IPS-18a (cell line): Measurements from ENCODE around the gene PLA2G2F.

Experiments
- H3K27ac ChIP-seq: one replicate; pipeline ENCODE4 v1.5.1; 2013; ENCODE audit warnings: low read length
- H3K27me3 ChIP-seq: one replicate; pipeline ENCODE4 v1.6.1; 2013; ENCODE audit warnings: mild to moderate bottlenecking, low read length; ENCODE audit not compliant: control insufficient read depth, insufficient read depth
- H3K36me3 ChIP-seq: one replicate; pipeline ENCODE4 v1.6.1; 2013; ENCODE audit warnings: low read depth, low read length; ENCODE audit not compliant: control insufficient read depth
- H3K4me1 ChIP-seq: one replicate; pipeline ENCODE4 v1.6.1; 2013; ENCODE audit warnings: low read depth, low read length; ENCODE audit not compliant: control insufficient read depth
- H3K4me3 ChIP-seq: one replicate; pipeline ENCODE4 v1.5.1; 2013; ENCODE audit warnings: low read length
- H3K9ac ChIP-seq: one replicate; pipeline ENCODE4 v1.6.1; 2013; ENCODE audit warnings: mild to moderate bottlenecking, low read length, moderate library complexity
- H3K9me3 ChIP-seq: one replicate; pipeline ENCODE4 v1.6.1; 2013; ENCODE audit warnings: low read depth, low read length; ENCODE audit not compliant: control insufficient read depth

The PLA2G2F gene, protein sequence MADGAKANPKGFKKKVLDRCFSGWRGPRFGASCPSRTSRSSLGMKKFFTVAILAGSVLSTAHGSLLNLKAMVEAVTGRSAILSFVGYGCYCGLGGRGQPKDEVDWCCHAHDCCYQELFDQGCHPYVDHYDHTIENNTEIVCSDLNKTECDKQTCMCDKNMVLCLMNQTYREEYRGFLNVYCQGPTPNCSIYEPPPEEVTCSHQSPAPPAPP

DNA sequence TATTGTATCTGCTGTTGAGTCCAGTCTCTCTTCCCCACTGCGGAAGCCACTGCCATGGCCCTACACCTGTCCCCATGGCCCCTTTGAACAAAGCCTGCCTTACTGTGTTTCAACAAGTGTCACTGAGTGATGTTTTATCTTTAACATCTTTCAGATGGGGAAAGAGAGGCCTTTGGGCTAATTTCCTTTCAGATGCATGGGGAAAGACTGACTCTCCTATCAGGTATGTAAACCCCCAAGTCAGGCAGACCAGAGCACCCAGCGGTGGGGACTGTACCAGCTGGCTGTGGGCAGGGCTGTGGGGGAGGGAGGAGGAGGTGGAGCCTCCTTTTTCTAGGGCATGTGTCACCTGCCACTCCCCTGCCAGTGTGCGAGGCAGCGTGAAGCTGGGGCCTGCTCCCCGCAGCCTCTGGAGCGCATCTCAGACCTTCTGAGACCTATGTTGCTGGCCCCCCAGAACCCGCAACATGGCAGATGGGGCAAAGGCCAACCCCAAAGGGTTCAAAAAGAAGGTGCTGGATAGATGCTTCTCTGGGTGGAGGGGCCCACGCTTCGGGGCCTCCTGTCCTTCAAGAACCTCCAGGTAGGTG is at the start of gene PLA2G2F:
PLA2G2F (plus strand) TSS at position 363 of the 590 bp plus-strand sequence; CDS start at position 468, 105 bp downstream.
- Histone ChIP-seq H3K4me3 (no peak within 1 kb of the TSS), H3K36me3 (no peaks in the 10 kb centered on the region), H3K4me1 (no peaks in the 10 kb centered on the region), H3K27me3 (no peaks in the 10 kb centered on the region), H3K27ac (no peak within 1 kb of the TSS), H3K9me3 (no peaks in the 10 kb centered on the region), H3K9ac (no peak within 1 kb of the TSS)

DNA sequence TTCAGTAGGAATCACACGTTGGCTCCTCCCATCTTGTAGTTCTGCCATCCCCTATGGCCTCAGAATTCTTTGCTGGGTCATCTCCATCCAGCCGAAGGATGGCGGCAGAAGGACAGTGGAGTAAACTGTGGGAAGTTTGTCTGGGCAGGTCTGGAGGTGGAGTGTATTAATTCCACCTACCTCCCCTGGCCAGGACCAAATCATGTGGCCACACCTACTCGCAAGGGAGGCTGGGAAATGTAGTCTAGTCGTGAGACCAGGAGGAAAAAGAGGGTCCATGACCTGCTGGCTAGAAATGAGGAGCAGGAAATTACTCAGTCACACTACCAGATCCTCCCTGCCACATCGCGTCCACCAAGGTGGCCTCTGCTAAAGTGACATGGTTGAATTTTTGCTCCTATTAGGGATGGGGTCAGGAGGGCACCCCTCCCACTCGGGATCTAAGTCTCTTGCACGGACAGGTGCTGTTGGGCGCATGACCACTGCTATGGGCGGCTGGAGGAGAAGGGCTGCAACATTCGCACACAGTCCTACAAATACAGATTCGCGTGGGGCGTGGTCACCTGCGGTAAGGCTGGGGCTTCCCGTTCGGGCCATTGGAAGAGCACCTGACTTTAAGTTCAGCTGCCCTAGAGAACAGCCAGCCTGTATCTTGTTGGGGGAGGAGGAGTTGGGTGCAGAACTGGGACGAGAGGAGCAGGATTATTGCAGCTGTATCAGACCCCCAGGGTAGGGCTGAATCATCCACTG is 49.6 kb upstream of the PLA2G2F start:
- Histone ChIP-seq H3K9ac (no peak overlapping the region), H3K9me3 (no peaks in the 10 kb centered on the region), H3K4me3 (no peak overlapping the region), H3K4me1 (no peaks in the 10 kb centered on the region), H3K27me3 (no peaks in the 10 kb centered on the region), H3K27ac (no peak overlapping the region), H3K36me3 (no peaks in the 10 kb centered on the region)

DNA sequence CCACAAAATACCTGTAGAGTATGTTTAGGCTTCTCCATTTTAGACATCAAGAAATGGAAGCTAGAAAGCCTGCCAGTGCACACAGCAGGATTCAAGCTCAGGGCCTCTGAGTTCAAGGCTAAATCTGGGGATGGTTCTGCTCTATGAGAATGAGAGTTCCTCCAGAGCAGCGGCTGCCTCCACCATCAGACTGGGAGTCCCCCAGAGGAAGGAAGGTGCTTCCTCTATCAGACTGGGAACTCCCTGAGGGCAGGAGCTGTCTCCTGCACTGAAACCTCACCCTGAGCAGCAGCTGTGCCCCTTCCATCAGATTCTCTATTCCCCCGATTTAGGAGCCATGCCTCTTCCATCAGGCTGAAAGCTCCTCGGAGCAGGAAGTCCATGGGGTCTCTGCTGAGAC is 49.0 kb upstream of the PLA2G2F start:
- no peak overlapping the region for H3K27ac ChIP-seq
- no peak overlapping the region for H3K4me3 ChIP-seq
- no peaks in the 10 kb centered on the region for H3K27me3 ChIP-seq
- no peaks in the 10 kb centered on the region for H3K4me1 ChIP-seq
- H3K36me3 ChIP-seq = no peaks in the 10 kb centered on the region
- H3K9me3 ChIP-seq = no peaks in the 10 kb centered on the region
- H3K9ac ChIP-seq = no peak overlapping the region

DNA sequence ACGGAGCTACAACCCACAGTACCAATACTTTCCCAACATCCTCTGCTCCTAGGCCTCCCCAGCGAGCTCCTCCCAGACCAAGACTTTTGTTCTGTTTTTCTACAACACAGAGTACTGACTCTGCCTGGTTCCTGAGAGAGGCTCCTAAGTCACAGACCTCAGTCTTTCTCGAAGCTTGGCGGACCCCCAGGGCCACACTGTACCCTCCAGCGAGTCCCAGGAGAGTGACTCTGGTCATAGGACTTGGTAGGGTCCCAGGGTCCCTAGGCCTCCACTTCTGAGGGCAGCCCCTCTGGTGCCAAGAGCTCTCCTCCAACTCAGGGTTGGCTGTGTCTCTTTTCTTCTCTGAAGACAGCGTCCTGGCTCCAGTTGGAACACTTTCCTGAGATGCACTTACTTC is 48.5 kb upstream of the PLA2G2F start:
- no peak overlapping the region for H3K27ac ChIP-seq
- peaks cover 2% of the 10 kb centered on the region for H3K9me3 ChIP-seq
- no peak overlapping the region for H3K9ac ChIP-seq
- H3K36me3 ChIP-seq = no peaks in the 10 kb centered on the region
- no peaks in the 10 kb centered on the region for H3K4me1 ChIP-seq
- H3K27me3 ChIP-seq = no peaks in the 10 kb centered on the region
- no peak overlapping the region for H3K4me3 ChIP-seq

DNA sequence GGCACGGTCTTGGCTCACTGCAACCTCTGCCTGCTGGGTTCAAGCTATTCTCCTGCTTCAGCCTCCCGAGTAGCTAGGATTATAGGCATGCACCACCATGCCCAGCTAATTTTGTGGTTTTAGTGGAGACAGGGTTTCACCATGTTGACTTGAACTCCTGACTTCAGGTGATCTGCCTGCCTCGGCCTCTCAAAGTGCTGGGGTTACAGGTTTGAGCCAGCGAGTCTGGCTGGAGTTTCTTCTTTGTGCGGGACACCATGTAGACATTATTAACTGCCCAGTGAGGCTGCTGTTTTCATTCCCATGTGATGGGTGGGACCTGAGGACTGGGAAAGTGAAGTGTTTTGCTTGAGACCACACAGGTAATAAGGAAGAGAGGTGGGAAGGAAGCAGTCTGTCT is 45.8 kb upstream of the PLA2G2F start:
- no peak overlapping the region for H3K27ac ChIP-seq
- peaks cover 21% of the 10 kb centered on the region for H3K9me3 ChIP-seq
- no peaks in the 10 kb centered on the region for H3K36me3 ChIP-seq
- no peak overlapping the region for H3K4me3 ChIP-seq
- H3K4me1 ChIP-seq = no peaks in the 10 kb centered on the region
- H3K27me3 ChIP-seq = no peaks in the 10 kb centered on the region
- H3K9ac ChIP-seq = no peak overlapping the region

DNA sequence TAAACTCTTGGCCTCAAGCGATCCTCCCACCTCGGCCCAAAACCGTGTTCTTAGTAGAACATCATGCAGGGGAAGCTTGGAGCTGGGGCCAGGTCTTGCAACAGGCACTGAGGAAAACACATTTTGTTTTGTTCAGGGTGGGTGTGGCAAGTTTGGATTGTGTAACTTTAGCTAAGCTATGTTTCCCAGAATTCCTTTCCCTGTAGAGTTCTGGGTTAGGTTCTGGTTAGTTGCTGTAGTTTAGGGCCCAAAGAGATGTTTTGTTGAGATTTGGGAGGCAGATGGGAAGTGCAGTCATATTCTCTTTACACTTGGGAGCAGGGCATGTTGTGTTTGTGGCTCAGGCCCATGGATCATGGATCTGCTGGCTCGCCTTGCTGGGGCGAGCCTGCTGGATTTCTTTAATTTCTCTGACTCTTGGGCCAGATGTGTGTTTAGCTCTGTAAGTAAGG is 45.2 kb upstream of the PLA2G2F start:
- no peaks in the 10 kb centered on the region for H3K4me1 ChIP-seq
- no peaks in the 10 kb centered on the region for H3K36me3 ChIP-seq
- peaks cover 21% of the 10 kb centered on the region for H3K9me3 ChIP-seq
- no peaks in the 10 kb centered on the region for H3K27me3 ChIP-seq
- no peak overlapping the region for H3K27ac ChIP-seq
- H3K4me3 ChIP-seq = no peak overlapping the region
- H3K9ac ChIP-seq = no peak overlapping the region

DNA sequence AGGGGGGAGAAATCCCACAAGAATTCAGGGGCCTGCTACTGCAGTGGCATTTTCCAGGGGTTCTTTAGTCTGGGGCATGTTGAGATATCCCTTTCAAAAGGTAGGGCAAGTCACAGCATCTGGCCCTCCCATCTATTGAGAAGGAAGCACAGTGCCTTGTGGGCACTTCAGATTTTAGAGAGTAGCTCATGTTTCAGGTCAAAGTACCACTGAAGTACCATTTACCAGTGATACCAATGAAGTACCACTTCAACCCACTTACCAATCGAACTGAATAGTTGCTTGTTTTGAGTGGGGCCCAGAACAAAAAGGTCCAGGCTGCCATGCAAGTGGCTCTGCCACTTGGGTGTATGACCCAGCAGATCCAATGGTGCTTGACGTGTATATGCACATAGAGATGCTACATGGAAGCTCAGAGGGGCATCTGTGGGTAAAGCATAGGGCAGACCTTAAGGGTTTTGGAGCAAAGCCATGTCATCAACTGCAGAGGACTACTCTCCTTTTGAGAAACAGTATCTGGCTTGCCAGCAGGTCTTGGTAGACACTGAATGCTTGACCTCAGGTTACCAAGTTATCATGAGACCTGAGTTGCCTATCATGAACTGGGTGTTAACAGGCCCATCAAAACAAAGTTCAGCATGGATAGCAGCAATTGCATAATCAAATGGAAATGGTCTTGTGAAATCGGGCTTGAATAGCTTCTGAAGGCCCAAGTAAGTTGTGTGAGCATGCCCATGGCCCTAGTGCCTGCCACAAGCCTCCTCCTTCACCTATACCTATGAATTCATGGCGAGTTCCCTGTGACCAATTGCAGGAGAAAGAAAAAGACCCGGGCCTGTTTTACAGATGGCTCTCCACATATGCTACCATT is 43.3 kb upstream of the PLA2G2F start:
- H3K27me3 ChIP-seq = no peaks in the 10 kb centered on the region
- H3K4me1 ChIP-seq = no peaks in the 10 kb centered on the region
- H3K36me3 ChIP-seq = no peaks in the 10 kb centered on the region
- no peak overlapping the region for H3K9ac ChIP-seq
- no peak overlapping the region for H3K4me3 ChIP-seq
- peaks cover 21% of the 10 kb centered on the region for H3K9me3 ChIP-seq
- H3K27ac ChIP-seq = no peak overlapping the region

DNA sequence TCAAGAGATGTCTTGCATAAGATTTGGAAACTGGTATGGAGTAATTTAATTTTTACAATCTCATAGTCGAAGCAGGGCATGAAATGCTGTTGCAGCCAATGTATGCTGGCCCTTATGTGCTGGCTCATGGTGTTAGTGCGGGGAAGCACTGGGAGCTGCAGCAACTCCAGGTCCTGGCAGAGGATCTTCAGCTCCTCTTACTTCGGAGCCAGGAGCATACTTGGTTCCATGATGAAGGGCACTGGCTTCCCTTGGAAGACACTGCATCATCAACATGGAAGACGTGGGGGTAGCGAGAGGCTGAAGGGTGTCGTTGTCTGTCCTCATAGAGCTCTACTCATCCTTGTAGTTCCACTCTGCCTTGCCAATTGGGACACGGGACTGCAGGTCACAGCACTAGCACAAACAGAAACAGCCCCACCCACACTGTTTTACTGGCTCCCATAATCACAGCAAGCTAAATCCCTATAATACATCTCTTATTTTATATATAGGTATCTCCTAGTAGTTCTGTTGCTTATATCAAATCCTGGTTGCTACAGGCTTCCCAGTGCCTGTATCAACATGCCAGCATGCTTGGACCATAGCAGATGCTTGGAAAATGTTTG is 42.2 kb upstream of the PLA2G2F start:
- Histone ChIP-seq H3K27ac (no peak overlapping the region), H3K4me3 (no peak overlapping the region), H3K4me1 (no peaks in the 10 kb centered on the region), H3K36me3 (no peaks in the 10 kb centered on the region), H3K9ac (no peak overlapping the region), H3K27me3 (no peaks in the 10 kb centered on the region), H3K9me3 (peaks cover 21% of the 10 kb centered on the region)

DNA sequence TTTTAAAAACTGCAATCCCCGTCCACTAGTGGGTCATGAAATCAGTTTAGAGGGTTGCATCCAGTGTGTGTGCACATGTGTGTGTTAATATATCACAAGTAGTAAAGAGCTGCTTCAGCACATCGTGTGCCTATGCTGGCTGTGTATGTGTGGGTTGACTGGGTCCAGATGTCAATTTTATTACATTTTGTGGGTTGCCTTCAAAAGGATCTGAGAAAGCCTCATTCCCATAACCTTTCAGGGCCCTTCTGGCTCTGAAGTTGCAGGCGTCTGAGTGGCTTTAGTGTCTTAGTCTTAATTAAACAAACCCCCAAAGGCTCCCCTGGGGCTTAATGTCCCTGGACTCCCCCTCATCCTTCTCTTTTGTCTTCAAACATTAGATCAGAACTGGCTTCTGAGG is 39.6 kb upstream of the PLA2G2F start:
- no peak overlapping the region for H3K27ac ChIP-seq
- no peak overlapping the region for H3K4me3 ChIP-seq
- H3K9me3 ChIP-seq = peaks cover 21% of the 10 kb centered on the region
- no peaks in the 10 kb centered on the region for H3K27me3 ChIP-seq
- no peaks in the 10 kb centered on the region for H3K4me1 ChIP-seq
- H3K9ac ChIP-seq = no peak overlapping the region
- H3K36me3 ChIP-seq = no peaks in the 10 kb centered on the region

DNA sequence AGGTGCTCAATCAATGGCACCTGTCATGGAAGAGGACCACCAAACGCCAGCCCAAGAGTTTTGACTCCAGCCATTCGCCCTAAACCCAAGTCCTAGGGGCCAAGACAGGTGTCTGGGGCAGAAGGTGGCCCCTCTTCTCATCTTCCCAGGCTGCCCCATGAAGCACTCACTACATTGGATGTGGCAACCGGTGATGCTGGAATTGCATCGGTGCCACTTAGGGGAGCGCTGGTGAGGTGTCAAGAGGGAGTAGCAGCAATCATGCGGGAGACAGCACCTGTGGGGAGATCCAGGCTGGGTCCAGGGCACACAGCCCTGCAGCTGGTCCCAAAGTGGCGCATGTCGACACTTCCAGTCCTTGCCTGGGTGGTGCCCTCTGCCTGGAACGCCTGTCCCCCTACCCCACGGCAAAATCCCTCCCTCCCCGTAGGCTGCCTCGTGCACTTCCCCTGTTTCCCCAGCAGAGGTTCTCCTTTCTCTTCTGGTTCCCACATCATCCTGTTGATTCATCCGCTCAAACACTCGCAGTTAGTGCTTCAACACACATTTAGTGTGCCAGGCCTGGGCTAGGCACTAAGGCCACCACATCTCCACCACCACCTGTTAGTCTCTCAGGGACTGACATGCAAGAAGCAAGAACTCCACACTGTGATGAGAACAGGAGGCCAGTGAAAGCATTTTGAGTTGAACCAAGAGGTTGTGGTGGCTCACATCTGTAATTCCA is 38.3 kb upstream of the PLA2G2F start:
- no peaks in the 10 kb centered on the region for H3K27me3 ChIP-seq
- no peak overlapping the region for H3K27ac ChIP-seq
- H3K9ac ChIP-seq = no peak overlapping the region
- peaks cover 17% of the 10 kb centered on the region for H3K9me3 ChIP-seq
- H3K4me3 ChIP-seq = no peak overlapping the region
- no peaks in the 10 kb centered on the region for H3K36me3 ChIP-seq
- no peaks in the 10 kb centered on the region for H3K4me1 ChIP-seq
